Fibroblast of lung (primary cell): ENCODE measurements around the gene RBBP4.

Source experiments
- EZH2 ChIP-seq: IDR thresholded peaks from 2 replicates; pipeline ENCODE4 v1.5.1; 2012; ENCODE audit warnings: low read length, control low read depth, mild to moderate bottlenecking; ENCODE audit errors: missing control alignments
- TF ChIP-seq, protein P1 (sequence below), 2 donors: IDR thresholded peaks in 1 of 2; conservative IDR thresholded peaks in 1 of 2; 1 replicate in 1 of 2; 2 replicates in 1 of 2; pipeline ENCODE4 v1.5.1; 2011 to 2012; ENCODE audit warnings: low read length in 2 of 2, control low read depth in 1 of 2, inconsistent platforms in 1 of 2, low read depth in 1 of 2, mild to moderate bottlenecking in 1 of 2

DNA sequence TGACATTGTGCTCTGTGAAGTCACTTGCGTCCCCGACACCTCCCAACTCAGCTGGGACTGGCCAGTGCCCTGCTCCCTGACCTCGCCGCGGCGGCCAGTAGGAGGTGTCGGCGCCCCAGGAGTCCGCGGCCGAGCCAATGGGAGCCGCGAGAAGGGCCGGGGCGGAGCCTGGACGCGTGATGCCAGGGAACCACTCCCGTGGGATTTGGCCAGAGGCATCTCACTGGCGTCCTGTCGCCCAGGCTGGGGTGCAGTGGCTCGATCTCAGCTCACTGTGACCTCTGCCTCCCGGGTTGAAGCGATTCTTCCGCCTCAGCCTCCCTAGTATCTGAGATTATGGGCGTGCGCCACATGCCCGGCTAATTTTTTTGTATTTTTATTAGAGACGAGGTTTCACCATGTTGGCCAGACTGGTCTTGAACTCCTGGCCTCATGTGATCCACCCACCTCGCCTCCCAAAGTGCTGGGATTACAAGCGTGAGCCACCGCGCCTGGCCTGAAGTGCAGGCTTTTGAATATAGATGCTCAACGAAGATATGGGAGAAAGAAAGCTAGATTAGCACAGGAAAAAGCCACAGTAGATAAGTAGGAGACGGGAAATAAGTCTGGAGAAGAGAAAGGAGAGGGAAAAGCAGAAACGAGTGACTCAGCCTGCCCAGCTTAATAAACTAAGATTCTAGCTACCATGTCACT lies 38.7 kb upstream of the RBBP4 start:
- TF ChIP-seq EZH2, result no peak
- TF ChIP-seq, protein P1, sequence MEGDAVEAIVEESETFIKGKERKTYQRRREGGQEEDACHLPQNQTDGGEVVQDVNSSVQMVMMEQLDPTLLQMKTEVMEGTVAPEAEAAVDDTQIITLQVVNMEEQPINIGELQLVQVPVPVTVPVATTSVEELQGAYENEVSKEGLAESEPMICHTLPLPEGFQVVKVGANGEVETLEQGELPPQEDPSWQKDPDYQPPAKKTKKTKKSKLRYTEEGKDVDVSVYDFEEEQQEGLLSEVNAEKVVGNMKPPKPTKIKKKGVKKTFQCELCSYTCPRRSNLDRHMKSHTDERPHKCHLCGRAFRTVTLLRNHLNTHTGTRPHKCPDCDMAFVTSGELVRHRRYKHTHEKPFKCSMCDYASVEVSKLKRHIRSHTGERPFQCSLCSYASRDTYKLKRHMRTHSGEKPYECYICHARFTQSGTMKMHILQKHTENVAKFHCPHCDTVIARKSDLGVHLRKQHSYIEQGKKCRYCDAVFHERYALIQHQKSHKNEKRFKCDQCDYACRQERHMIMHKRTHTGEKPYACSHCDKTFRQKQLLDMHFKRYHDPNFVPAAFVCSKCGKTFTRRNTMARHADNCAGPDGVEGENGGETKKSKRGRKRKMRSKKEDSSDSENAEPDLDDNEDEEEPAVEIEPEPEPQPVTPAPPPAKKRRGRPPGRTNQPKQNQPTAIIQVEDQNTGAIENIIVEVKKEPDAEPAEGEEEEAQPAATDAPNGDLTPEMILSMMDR (conservative IDR thresholded peaks at IDR 0.05 in 1 of 2, IDR thresholded peaks at IDR 0.05 in 1 of 2; ENCODE audit: low read depth in 1 of 2, low read length in 2 of 2), result peak; percentile 16 to 24
